GM12874 (cell line): ENCODE data around the gene MYO1G.

Experiments used
- CTCF ChIP-seq: IDR thresholded peaks from 2 replicates; pipeline ENCODE4 v1.5.1; 2011; ENCODE audit warnings: low read depth, mild to moderate bottlenecking, control low read depth, low read length, moderate library complexity; ENCODE audit not compliant: insufficient read depth

MYO1G gene

DNA sequence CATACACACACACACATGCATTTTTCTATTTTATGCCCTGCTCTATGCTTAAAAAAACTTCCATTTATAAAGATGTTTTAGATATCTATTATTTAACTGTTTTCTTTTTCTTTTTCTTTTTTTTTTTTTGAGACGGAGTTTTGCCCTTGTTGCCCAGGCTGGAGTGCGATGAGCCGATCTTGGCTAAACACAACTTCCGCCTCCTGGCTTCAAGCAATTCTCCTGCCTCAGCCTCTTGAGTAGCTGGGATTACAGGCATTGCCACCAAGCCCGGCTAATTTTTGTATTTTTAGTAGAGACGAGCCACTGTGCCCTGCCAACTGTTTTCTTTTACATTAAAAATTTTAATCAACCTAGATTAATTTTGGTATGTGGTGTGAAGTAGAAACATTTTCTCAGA lies 47.9 kb downstream of the MYO1G start:
- no peak for TF ChIP-seq CTCF

DNA sequence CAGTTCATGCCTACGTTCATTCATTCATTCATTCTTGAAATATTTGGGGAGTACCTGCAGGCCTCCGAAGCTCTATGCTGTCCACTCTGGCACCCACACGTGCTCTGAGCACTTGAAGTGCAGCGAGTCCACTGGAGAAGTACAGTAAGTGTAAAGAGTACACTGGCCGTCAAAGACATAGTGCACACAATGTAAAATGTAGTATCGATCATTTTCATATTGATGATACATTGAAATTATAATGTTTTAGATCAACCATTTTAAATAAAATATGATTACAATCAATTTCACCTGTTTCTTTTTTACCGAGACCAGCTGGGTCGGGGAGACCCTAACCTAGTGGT lies 56.5 kb downstream of the MYO1G start:
- no peak for TF ChIP-seq CTCF

- TF ChIP-seq CTCF, result peak; percentile 89
Measured at GRCh38 chr7:44921607-44922350, 57.0 kb downstream of the MYO1G start.

GRCh38 chr7:44920119-44920518 lies 58.7 kb downstream of the MYO1G start:
- TF ChIP-seq CTCF, result no peak

DNA sequence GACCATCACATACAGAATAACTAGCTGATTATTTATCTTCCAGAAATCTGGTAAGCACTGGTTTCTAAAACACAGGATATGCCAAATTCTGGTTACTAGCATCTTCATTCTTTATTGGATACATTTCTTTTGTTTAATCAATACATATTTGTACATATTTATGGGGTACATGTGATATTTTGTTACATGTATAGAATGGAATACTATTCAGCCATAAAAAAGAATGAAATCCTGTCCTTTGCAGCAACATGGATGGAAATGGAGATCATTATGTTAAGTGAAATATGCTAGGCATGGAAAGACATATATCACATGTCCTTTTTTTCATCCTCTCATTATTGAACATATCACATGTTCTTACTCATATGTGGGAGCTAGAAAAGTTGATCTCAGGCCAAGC lies 60.8 kb downstream of the MYO1G start:
- TF ChIP-seq CTCF, result no peak

- no peak for TF ChIP-seq CTCF
Measured at GRCh38 chr7:44917465-44917864, 61.4 kb downstream of the MYO1G start.

- no peak for TF ChIP-seq CTCF
Measured at GRCh38 chr7:44914992-44915607, 63.7 kb downstream of the MYO1G start.
